ENCODE data around the gene SIRT6. TPM values are rescaled to one million over a fixed set of nuclear protein-coding genes. Genes with fewer than 3 reads are reported as not detected.

Gene SIRT6
- total and polyA plus RNA-seq, 12 donors = 7.9 to 26.9 (median 12.0) TPM

GRCh38 chr19:4186087-4186993, 4.0 kb upstream of the SIRT6 start:
- Histone ChIP-seq H3K4me3 (no peak overlapping the region), H3K27ac (no peak overlapping the region), H3K27me3 (no peaks in the 10 kb centered on the region), H3K4me1 (peaks cover 0 to 25% (median 14%) of the 10 kb centered on the region in 9 donors), H3K36me3 (no peaks in the 10 kb centered on the region), H3K9me3 (no peaks in the 10 kb centered on the region)
- TF ChIP-seq CTCF (IDR thresholded peaks at IDR 0.05) = peak; percentile 46 to 83 (median 67)
- WGBS, 2 donors = 32 to 40% methylated on average over 20 to 22 of the region's 22 CpGs
- ATAC-seq (peak in 7 of 8 donors; percentile 29 to 60 (median 44)), DNase-seq (peak; percentile 65 to 75)
- intact Hi-C loops (cut with DNase I) = no loop called here

- intact Hi-C loops (cut with DNase I) = no loop called here
- DNase-seq = no peak
- peaks cover 0 to 32% (median 20%) of the 10 kb centered on the region in 9 donors for H3K4me1 ChIP-seq
- 71 to 72% methylated on average over 9 of the region's 9 CpGs for WGBS, 2 donors
- H3K27ac ChIP-seq = no peak overlapping the region
- no peaks in the 10 kb centered on the region for H3K27me3 ChIP-seq
- TF ChIP-seq CTCF (IDR thresholded peaks at IDR 0.05) = no peak
- H3K36me3 ChIP-seq = peaks cover 0 to 2% (median 0%) of the 10 kb centered on the region in 9 donors
- no peak for ATAC-seq
- no peaks in the 10 kb centered on the region for H3K9me3 ChIP-seq
- no peak overlapping the region for H3K4me3 ChIP-seq
These were observed 3.2 kb upstream of the SIRT6 start for GRCh38 chr19:4185413-4186086.

GRCh38 chr19:4184718-4185352, 2.5 kb upstream of the SIRT6 start:
- ATAC-seq (no peak), DNase-seq (no peak)
- Histone ChIP-seq H3K27ac (no peak overlapping the region), H3K36me3 (peaks cover 0 to 9% (median 0%) of the 10 kb centered on the region in 9 donors), H3K4me1 (peaks cover 0 to 37% (median 20%) of the 10 kb centered on the region in 9 donors), H3K4me3 (no peak overlapping the region), H3K9me3 (no peaks in the 10 kb centered on the region), H3K27me3 (no peaks in the 10 kb centered on the region)
- no peak for TF ChIP-seq CTCF (IDR thresholded peaks at IDR 0.05)
- 91 to 95% methylated on average over 2 of the region's 2 CpGs for WGBS, 2 donors
- intact Hi-C loops (cut with DNase I) = loop anchor here in 1 of 10 donors (5.0 kb wide), 1 partner anchor 198 kb away; the partner anchor contains the start of gene EEF2
